Fibroblast of skin of right biceps (primary cell): Measurements from ENCODE around the gene NBEA.
"Not testable (repeated sequence)": the region's sequence is repeated elsewhere in the genome, so short reads cannot be mapped to it uniquely, and the experiment has no call there.

ENCODE experiments used
- DNase-seq: peaks from one replicate; pipeline ENCODE4 v3.0.0-alpha.2; 2013

The NBEA gene

DNA sequence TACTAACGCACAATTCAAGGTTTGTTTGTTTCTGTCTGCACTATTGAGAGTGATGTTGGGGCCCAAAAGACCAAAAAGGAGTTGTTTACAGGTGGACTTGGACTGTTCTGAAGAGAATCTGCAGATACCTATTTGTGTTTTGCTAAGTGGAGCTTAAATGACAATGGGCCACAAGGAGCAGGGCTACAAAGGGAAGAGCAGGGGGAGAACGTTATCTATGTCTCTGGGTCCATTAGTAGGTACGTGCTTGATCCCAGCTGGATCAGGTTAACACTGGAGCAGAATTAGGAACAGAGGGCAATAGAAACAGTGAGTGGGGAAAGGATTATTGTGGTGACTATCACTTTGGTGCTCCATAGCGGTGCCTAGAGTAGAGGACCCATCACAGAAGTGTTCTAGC is 22.5 kb downstream of the NBEA start:
- no peak for DNase-seq

DNA sequence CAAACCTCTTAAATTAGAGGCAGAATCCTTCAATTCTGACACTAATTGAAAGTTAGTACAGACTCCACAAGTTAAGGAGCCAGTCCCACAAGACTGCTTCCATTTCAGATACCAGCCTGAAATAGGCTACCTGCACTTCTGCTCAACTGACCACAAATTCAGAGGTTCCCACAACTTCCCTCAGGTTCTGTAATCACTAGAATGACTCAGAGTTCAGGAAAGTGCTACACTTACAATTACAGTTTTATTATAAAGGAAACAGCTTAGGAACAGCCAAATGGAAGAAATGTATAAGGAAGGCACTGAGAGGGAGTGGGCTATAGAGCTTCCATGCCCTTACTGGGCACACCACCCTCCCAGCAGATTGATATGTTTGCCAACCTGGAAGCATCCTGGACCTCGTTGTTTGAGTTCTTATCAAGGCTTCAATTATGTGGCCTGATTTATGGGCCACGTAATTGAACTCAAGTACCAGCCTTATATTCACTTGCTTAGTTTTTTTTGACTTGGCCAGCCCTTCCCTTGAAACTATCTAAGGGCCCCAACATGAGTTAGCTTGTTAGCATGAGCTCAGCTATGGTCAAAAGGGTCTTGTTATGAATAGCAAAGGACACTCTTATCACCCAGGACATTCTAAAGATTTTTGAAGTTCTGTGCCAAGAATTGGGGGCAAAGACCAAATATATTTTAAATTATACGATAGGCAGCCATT is 25.9 kb downstream of the NBEA start:
- no peak for DNase-seq

DNA sequence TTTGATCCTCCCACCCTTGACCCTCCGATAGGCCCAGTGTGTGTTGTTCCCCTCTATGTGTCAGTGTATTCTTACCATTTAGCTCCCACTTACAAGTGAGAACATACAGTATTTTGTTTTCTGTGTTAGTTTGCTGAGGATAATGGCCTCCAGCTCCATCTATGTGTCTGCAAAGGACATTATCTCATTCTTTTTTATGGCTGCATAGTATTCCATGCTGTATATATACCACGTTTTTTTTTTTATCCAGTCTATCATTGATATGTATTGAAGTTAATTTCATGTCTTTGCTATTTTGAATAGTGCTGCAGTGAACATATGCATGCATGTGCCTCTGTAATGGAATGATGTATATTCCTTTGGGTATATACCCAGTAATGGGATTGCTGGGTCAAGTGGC is 27.5 kb downstream of the NBEA start:
- DNase-seq: not testable (repeated sequence)

DNA sequence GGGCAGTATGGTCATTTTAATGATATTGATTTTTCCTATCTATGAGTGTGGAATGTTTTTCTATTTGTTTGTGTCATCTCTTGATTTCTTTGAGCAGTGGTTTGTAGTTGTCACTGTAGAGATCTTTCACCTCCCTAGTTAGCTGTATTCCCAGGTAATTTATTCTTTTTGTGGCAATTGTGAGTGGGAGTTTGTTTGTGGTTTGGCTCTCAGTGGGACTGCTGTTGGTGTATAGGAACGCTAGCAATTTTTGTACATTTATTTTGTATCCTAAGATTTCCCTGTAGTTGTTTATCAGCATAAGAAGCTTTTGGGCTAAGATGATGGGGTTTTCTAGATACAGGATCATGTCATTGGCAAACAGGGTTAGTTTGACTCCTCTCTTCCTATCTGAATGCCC is 28.9 kb downstream of the NBEA start:
- DNase-seq: no peak

DNA sequence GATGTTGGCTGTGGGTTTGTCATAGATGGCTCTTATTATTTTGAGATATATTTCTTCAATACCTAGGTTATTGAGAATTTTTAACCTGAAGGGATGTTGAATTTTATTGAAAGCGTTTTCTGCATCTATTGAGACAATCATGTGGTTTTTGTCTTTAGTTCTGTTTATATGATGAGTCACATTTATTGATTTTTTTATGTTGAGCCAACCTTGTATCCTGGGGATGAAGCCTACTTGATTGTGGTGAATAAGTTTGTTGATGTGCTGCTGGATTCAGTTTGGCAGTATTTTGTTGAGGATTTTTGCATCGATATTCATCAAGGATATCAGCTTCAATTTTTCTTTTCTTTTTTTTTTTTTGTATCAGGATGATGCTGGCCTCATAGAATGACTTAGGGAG is 29.4 kb downstream of the NBEA start:
- DNase-seq: no peak

DNA sequence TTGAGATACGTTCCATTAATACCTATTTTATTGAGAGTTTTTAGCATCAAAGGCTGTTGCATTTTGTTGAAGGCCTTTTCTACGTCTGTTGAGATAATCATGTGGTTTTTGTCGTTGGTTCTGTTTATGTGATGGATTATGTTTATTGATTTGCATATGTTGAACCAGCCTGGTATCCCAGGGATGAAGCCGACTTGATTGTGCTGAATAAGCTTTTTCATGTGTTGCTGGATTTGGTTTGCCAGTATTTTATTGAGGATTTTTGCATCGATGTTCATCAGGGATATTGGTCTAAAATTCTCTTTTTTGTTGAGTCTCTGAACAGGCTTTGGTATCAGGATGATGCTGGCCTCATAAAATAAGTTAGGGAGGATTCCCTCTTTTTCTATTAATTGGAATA is 43.1 kb downstream of the NBEA start:
- not testable (repeated sequence) for DNase-seq

DNA sequence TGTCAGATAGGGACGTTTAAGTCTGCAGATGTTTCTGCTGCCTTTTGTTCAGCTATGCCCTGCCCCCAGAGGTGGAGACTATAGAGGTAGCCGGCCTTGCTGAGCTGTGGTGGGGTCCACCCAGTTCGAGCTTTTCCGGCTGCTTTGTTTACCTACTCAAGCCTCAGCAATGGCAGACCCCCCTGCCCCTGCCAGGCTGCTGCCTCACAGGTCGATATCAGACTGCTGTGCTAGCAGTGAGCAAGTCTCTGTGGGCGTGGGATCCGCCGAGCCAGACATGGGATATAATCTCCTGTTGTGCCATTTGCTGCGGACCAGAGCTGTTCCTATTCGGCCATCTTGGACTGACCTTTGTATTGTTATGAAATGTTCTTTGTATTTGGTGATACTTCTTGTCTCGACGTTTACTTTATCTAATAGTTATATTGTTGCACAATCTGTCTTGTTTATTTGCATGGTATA is 46.3 kb downstream of the NBEA start:
- DNase-seq: no peak

DNA sequence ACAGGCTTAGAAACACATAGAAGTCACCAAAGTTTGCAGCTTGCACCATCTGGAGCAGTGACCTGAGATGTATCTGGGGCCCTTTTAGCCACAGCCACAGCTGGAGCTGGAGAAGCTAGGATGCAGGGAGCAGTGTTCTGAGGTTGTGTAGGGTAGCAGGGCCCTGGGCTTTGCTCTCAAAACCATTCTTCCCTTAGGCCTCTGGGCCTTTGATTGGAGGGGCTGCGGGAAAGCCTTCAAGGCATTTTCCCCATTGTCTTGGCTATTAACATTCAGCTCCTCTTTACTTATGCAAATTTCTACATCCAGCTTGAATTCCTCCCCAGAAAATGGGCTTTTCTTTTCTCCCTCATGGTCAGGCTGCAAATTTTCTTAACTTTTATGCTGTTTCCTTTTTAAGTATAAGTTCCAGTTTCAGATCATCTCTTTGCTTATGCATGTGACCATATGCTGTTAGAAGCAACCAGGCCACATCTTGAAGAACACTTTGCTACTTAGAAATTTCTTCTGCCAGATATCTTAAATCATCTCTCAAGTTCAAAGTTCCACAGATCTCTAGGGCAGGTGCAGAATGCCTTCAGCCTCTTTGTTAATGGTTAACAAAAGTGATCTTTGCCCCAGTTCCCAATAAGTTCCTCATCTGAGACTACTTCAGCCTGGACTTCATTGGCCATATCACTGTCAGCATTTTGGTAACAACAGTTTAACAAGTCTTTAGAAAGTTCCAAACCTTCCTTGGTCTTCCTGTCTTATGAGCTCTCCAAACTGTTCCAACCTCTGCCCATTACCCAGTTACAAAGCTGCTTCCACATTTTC is 48.5 kb downstream of the NBEA start:
- no peak for DNase-seq

DNA sequence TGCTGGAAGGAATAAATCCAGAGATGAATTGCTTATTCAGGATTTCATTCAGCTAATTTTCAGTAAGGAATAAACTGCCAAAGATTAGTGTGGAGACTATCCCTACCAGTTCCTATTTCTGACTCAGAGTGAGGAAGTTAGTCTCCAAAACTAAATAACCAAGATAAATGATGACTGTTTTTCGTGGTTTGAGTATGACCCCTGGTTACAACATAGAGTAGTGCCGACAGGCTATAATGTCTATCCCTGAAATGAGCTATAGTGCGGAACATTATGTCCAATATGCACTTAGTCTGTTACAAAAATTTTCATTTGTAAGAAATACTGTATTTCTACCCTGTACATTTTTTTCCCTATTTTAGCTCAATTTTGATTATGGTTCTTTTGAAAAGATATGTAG is 51.4 kb downstream of the NBEA start:
- DNase-seq: peak; percentile 26

DNA sequence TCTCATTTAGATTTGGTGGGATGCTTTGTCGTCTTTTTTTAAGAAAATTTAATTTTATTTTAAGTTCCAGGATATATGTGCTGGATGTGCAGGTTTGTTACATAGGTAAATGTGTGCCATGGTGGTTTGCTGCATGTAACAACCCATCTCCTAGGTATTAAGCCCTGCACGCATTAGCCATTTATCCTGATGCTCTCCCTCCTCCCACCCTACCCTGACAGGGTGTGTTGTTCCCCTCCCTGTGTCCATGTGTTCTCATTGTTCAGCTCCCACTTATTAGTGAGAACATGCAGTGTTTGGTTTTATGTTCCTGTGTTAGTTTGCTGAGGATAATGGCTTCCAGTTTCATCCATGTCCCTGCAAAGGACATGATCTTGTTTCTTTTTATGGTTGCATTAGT is 61.7 kb downstream of the NBEA start:
- not testable (repeated sequence) for DNase-seq

DNA sequence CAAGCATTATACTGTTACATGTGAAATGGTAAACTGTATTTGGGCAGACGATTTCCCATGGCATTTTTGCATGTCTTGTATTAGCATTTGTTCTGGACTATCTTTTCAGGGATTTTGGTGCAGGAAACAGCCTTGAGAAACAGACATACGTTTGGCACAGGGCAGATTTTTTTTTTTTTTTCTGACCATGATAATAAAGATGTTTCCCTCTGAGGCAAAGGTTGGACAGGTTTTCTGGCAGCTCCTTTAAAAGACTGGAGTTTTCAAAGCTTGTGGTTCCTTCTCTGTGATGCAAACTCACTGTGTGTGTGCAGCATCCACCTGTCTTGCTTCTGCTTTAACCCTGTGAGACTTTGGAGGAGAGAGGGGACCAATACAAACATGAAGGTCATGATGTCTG is 63.0 kb downstream of the NBEA start:
- no peak for DNase-seq

DNA sequence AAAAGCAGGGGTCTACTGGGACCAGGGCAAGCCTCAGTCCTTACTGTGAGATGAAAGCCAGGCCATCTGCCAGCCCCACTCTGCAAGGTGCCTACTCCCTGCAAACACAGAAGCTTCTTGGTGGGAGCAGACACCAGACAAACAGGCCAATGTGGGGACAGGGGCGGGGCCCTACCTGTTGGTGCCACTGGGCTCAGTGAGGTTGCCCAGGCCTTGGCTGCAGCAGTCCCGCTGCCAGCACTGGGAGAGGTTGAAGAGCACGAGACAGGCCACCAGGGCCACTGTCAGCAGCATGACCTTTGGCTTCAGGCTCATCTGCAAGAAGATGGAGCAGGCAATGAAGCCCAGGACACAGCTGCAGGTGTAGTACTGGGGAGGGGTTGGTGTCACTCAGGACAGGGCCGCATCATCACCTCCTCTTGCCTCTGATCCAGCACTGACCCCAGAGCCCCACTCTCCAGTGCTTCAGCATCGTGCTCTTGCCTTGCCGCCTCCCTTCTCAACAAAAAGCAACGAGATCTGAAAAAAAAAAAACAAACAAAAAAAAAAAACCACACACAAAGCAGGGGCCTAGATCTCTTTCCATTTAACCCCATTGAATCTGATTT is 72.6 kb downstream of the NBEA start:
- DNase-seq: no peak

DNA sequence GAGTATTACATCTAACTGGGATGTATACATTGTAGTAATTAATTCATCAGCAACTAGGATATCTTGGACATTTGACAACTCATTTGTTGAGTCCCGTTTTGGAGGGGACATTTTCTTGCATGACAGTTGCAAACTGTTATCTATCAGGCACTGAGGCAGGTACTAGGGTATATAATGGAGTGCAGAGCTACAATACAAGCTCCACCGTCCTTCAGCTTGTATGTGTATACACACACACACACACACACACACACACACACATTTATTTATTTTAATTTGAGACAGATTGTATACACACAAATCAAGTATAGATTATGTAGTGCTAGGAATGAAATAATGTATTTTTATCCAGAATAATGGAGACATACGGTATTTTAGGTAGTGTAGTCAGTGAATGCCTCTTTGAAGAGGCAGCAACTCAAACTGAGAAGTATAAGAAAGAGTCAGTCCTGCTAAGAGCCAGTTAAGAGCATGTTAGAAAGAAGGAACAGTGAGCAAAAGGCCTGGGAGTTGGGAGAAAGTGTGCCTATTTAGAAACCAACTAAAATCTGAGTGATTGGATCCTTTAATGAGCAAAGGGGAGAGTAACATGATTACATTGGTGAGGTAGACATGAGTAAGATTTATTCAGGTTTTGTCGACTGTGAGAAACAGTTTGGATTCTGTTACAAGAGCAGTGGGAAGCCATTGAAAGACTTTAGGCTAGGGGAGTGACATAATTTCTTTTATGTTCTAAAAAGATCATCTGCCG is 74.5 kb downstream of the NBEA start:
- DNase-seq: no peak

DNA sequence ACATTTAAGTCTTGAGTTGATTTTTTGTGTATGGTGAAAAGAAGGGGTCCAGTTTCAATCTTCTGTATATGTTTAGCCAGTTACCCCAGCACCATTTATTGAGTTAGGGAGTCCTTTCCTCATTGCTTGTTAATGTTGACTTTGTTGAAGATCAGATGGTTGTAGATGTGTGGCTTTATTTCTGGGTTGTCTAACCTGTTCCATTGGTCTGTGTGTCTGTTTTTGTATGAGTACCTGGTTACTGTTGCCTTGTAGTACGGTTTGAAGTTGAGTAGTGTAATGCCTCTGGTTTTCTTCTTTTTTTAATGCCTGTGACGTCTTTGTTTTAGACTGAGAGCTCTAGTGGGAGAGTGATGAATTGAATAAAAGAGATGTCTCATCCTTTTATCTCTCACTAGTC is 83.2 kb downstream of the NBEA start:
- DNase-seq: no peak

DNA sequence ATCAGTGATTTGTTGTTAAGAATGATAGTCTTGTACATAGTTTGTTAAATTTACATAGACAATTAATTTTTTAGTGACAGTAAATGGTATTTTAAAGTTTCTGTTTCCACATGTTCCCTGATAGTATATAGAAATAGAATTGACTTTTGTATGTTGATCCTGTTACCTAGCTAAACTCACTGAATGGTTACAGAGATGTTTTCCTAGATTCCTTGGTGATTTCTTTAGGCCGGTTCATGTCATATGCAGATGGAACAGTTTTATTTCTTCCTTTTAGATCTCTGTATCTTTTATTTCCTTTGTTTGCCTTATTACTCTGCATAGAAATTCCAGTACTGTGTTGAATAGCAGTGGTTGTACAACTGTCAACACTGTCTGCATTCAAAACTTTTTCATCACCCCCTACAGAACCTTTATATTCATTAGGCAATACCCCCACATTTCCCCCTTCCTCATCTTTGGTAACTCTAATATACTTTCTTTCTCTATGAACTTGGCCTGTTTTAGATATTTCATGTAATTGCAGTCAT is 86.3 kb downstream of the NBEA start:
- DNase-seq: no peak

DNA sequence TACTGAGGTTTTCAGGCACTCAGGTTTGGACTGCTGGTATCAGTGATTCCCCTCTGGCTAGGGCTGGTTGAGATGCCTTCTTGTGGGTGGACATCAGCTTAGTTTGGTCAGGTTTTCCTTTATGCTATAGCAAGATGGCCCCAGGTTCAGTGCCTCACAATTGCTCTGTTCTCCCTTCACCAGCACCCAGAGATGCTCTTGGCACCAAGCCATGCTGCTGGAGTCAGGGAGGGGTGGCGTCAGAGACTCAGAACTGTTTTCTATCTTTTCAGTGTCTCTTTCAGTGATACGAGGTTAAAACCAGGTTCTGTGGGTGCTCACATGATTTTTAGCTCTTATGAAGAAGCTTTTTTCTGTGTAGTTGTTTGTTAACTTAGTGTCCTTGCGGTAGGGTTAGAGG is 96.9 kb downstream of the NBEA start:
- no peak for DNase-seq

DNA sequence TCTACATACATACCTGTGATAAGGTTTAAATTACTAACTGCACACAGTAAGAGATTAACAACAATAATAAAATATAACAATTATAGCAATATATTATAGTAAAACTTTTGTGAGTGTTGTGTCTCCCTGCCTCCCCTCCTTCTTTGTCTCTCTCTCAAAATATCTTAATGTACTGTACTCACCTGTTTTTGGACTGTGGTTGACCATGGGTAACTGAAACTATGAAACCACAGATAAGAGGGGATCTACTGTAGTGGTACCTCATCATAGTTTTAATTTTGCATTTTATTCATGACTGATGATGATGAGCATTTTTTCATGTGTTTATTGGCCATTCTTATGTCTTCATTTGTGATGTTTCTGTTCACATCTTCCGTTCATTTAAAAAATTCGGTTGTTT is 104.5 kb downstream of the NBEA start:
- DNase-seq: no peak

DNA sequence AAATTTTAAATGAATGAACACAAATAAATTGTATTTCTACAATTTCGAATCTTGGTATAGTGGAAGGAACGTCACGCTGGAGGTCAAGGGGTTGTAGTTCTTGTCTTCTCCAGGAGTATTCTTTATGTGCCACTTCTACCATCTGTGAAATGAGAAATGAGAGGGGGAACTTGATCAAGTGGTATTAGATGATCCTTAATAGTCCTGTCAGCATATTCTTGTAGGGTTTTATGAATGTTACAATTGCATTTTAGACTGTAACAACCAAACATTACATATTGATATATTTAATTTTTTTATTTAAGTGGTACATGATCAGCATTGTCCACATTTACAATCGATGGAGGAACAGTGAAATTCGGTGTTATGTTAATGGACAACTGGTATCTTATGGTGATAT is 113.6 kb downstream of the NBEA start:
- DNase-seq: no peak

DNA sequence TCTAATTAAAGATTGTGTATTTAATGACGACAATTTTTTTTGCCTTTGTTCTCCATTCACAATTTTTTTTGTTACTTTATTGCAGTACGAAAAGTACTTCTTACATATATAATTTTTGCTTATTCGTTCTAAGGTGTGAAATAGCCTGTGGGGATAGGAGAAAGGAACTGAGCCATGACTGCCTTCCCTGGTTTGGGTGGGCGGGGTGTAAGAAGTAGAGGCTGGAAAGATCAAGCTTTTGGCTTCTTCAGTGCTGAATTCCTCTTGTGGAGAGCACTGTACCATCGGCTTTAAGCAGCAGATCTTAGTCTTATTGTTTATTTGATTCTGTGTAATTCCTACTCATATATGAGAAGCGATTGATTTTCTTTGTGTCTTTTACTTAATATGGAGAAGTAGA is 115.8 kb downstream of the NBEA start:
- DNase-seq: no peak

DNA sequence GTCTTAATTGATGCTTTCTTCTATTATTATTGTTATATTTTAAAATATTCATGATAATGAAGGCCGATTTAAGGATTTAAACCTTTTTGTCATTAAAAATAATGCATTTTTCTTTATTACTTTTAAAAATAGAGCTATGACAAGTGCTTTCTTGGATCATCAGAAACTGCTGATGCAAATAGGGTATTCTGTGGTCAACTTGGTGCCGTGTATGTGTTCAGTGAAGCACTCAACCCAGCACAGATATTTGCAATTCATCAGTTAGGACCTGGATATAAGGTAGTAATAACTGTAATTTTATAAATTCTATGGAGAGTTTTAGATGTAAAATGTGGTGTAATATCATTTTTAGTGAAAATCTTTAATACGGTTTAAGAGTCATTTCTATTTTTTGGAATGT is 116.5 kb downstream of the NBEA start:
- DNase-seq: not testable (repeated sequence)

DNA sequence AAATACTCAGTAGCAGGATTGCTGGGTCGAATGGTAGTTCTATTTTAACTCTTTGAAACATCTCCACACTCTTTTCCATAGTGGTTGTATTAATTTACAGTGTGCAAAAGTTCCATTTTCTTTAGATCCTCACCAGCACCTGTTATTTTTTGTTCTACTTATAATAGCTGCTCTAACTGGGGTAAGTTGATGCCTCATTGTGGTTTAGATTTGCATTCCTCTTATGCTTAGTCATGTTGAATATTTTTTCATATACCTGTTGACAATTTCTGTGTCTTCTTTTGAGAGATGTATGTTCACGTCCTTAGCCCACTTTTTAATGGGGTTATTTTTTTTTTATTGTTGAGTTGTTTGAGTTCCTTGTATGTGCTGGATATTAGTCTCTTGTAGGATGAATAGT is 144.6 kb downstream of the NBEA start:
- no peak for DNase-seq

DNA sequence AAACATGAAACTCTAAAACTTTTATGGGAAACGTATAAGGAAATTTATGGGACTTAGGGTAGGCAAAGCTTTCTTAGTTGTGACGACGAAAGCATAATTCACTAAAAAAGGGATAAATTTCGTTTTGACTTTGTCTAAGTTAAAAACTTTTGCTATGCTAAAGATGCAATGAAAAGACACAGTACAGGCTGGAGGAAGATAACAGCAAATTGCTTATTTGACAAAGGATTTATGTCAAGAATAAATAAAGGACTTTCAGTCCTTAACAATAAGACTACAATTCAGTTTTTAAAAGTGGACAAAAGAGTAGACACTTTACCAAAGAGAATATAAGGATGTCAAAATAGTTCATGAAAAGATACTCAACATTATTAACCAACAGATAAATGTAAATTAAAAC is 150.2 kb downstream of the NBEA start:
- no peak for DNase-seq

DNA sequence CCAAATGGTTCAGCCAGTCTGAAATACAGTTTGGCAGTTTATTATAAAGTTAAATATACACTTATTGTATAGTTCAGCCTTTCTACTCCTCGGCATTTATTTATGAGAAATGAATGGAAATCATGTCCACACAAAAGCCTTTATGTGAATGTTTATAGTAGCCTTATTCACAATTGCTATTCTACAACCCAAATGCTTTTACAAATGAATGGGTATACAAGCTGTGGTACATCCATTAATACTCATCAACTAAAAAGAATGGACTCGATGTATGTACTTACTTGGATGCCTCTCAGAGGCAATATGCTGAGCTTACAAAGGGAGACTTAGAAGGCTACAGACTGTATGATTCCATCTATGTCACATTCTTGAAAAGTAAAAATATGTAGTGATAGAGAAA is 150.7 kb downstream of the NBEA start:
- DNase-seq: no peak
